Activated CD4-positive, alpha-beta T cell treated with anti-CD3 and anti-CD28 coated beads, Interleukin-2, amount 10 ng/mL, durations not matched to agents 7 days and 5 days (primary cell): Measurements from ENCODE around the gene CYTL1. TPM values are rescaled to one million over a fixed set of nuclear protein-coding genes. Genes with fewer than 3 reads are reported as not detected.

Experiments
- CTCF ChIA-PET: fragments of 350-600 bp; sonication (Branson Sonifier 250); formaldehyde crosslinking; loops from one replicate; lab custom pipeline; 2021; ENCODE audit warnings: antibody characterized with exemption; lab: Charles Lee
- POLR2A ChIA-PET: fragments of 350-600 bp; sonication (Branson Sonifier 250); formaldehyde crosslinking; loops from one replicate; lab custom pipeline; 2021; ENCODE audit warnings: antibody characterized with exemption; lab: Charles Lee
- DNase-seq: peaks from one replicate; pipeline ENCODE4 v3.0.0-alpha.2; 2020
- H3K27ac Mint-ChIP-seq: one replicate; pipeline ENCODE4 v1.8.0; 2021; ENCODE audit warnings: mild to moderate bottlenecking, moderate library complexity, mixed read lengths
- H3K27me3 Mint-ChIP-seq: one replicate; pipeline ENCODE4 v1.8.0; 2021; ENCODE audit warnings: mixed read lengths
- H3K36me3 Mint-ChIP-seq: one replicate; pipeline ENCODE4 v1.8.0; 2021; ENCODE audit warnings: low read depth, mixed read lengths
- H3K4me1 Mint-ChIP-seq: one replicate; pipeline ENCODE4 v1.8.0; 2021; ENCODE audit warnings: mixed read lengths
- H3K4me3 Mint-ChIP-seq: one replicate; pipeline ENCODE4 v1.8.0; 2021; ENCODE audit warnings: mild to moderate bottlenecking, moderate library complexity, mixed read lengths
- H3K9me3 Mint-ChIP-seq: one replicate; pipeline ENCODE4 v1.8.0; 2021; ENCODE audit warnings: mixed read lengths
- total RNA-seq, 2 experiments: library from RNA; stranded (reverse); gene quantifications; one replicate each; pipeline ENCODE4 v1.2.3, GENCODE V29; 2021

Gene CYTL1
- total RNA-seq, 2 experiments from 2014 or later = not detected

DNA sequence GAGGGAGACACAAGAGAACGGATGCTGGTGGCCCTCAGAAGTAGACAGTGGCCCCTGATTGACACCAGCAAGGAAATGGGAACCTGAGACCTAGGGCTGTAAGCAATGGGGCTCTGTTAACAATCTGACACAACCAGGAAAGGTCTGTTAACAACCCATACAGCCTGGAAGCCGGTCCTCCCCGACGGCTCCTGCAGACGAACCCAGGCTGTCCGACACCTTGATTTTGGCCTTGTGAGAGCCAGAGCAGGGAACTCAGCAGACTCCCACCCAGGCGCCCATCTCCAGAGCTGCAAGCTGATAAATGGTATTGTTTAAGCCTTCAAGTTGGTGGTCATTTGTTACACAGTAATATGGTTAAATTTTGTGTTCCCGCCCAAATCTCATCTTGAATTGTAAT, 10.2 kb upstream of the CYTL1 start:
- CTCF ChIA-PET = no interaction called here
- Mint-ChIP-seq H3K27me3 (no peaks in the 10 kb centered on the region), H3K4me3 (no peak overlapping the region), H3K27ac (no peak overlapping the region), H3K9me3 (no peaks in the 10 kb centered on the region), H3K4me1 (peaks cover 13% of the 10 kb centered on the region), H3K36me3 (no peaks in the 10 kb centered on the region)
- POLR2A ChIA-PET = no interaction called here
- no peak for DNase-seq

- ChIA-PET CTCF (interaction anchor here (1.8 to 2.2 kb wide), 2 partner anchors 8 to 15 kb away, joined by 4 read pairs; no protein-coding TSS in a partner anchor), POLR2A (no interaction called here)
- no peak for DNase-seq
- H3K9me3 Mint-ChIP-seq = no peaks in the 10 kb centered on the region
- H3K27ac Mint-ChIP-seq = no peak overlapping the region
- H3K27me3 Mint-ChIP-seq = no peaks in the 10 kb centered on the region
- peaks cover 4% of the 10 kb centered on the region for H3K4me1 Mint-ChIP-seq
- no peaks in the 10 kb centered on the region for H3K36me3 Mint-ChIP-seq
- H3K4me3 Mint-ChIP-seq = no peak overlapping the region
Measured at GRCh38 chr4:5028480-5028879, 9.2 kb upstream of the CYTL1 start.

- DNase-seq = no peak
- Mint-ChIP-seq H3K27ac (no peak overlapping the region), H3K4me3 (no peak overlapping the region), H3K36me3 (no peaks in the 10 kb centered on the region), H3K27me3 (no peaks in the 10 kb centered on the region), H3K4me1 (no peaks in the 10 kb centered on the region), H3K9me3 (no peaks in the 10 kb centered on the region)
- ChIA-PET CTCF (interaction anchor here (0.6 to 2.2 kb wide), 3 partner anchors 9 to 419 kb away, joined by 3 to 4 read pairs (median 4); no protein-coding TSS in a partner anchor), POLR2A (no interaction called here)
Measured at GRCh38 chr4:5027346-5027745, 8.1 kb upstream of the CYTL1 start.

GRCh38 chr4:5026371-5026770, 7.1 kb upstream of the CYTL1 start:
- CTCF ChIA-PET = interaction anchor here (0.6 to 2.2 kb wide), 3 partner anchors 10 to 420 kb away, joined by 3 to 4 read pairs (median 4); no protein-coding TSS in a partner anchor
- POLR2A ChIA-PET = no interaction called here
- no peaks in the 10 kb centered on the region for H3K4me1 Mint-ChIP-seq
- H3K4me3 Mint-ChIP-seq = no peak overlapping the region
- H3K36me3 Mint-ChIP-seq = no peaks in the 10 kb centered on the region
- H3K27me3 Mint-ChIP-seq = no peaks in the 10 kb centered on the region
- DNase-seq = no peak
- H3K9me3 Mint-ChIP-seq = no peaks in the 10 kb centered on the region
- H3K27ac Mint-ChIP-seq = no peak overlapping the region

DNA sequence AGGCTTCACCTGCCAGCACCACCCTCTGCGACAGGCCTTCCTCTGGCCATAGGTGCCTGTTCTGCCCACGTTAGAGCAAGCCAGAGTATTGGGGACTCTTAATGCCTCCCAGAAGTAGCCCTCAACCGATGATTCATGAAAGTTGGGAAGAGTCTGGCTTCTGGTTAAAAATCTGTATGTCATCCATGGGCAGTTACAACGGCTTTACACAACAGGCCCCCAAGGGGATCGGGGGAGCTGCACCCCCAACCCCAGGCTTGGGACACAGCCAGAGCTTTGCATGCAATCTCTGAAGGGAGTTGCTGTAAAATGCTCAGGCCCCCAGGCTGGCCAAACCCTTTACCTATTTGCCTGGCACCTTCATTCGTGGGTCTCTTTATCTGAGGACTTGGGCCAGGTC, 5.4 kb upstream of the CYTL1 start:
- POLR2A ChIA-PET = no interaction called here
- Mint-ChIP-seq H3K9me3 (no peaks in the 10 kb centered on the region), H3K36me3 (no peaks in the 10 kb centered on the region), H3K4me3 (no peak overlapping the region), H3K27me3 (peaks cover 4% of the 10 kb centered on the region), H3K4me1 (no peaks in the 10 kb centered on the region), H3K27ac (no peak overlapping the region)
- CTCF ChIA-PET = no interaction called here
- DNase-seq = no peak

DNA sequence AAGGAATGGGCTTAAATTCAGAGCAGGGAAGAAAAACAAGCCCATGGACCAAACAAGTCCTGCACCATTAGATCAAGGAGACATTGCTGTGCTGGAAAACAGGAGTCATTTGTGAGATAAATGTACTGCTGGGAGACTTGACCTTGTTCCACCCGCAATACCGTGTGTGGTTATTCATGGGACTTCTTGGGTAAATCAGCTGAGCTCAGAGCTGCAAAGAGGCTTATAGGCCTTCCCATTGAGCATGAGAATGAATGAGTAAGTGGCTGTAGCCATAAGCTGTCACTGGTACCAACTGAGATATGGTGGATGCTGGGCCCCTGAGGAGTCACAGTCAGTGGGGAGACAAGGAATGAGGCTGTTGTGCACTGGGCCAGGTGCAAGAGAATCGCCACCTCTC, 2.3 kb upstream of the CYTL1 start:
- DNase-seq = no peak
- ChIA-PET CTCF (no interaction called here), POLR2A (no interaction called here)
- H3K27me3 Mint-ChIP-seq = peaks cover 10% of the 10 kb centered on the region
- no peaks in the 10 kb centered on the region for H3K36me3 Mint-ChIP-seq
- no peak overlapping the region for H3K27ac Mint-ChIP-seq
- no peaks in the 10 kb centered on the region for H3K4me1 Mint-ChIP-seq
- H3K4me3 Mint-ChIP-seq = no peak overlapping the region
- no peaks in the 10 kb centered on the region for H3K9me3 Mint-ChIP-seq

DNA sequence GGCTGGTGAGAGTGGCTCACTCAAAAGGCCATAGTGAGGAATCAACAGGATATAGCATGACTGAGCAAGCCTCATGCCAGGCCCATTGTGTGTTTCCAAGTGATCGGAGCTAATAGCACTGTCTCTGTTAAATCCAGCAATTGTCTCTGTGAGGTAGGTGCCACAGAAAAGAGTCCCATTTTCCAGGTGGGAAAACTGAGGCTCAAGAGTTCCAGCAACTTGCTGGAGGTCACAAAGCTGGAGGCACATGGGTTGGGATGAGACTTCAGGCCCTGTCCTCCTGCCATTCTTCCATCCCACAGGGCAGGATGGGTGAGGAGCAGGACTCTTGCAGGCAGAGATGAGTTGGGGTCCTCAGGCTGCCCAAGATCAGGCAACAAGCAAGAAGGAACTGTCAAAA, 1.1 kb upstream of the CYTL1 start:
- DNase-seq = no peak
- H3K27ac Mint-ChIP-seq = no peak overlapping the region
- no peaks in the 10 kb centered on the region for H3K4me1 Mint-ChIP-seq
- H3K36me3 Mint-ChIP-seq = no peaks in the 10 kb centered on the region
- H3K4me3 Mint-ChIP-seq = no peak overlapping the region
- ChIA-PET CTCF (no interaction called here), POLR2A (no interaction called here)
- H3K9me3 Mint-ChIP-seq = no peaks in the 10 kb centered on the region
- H3K27me3 Mint-ChIP-seq = peaks cover 16% of the 10 kb centered on the region

DNA sequence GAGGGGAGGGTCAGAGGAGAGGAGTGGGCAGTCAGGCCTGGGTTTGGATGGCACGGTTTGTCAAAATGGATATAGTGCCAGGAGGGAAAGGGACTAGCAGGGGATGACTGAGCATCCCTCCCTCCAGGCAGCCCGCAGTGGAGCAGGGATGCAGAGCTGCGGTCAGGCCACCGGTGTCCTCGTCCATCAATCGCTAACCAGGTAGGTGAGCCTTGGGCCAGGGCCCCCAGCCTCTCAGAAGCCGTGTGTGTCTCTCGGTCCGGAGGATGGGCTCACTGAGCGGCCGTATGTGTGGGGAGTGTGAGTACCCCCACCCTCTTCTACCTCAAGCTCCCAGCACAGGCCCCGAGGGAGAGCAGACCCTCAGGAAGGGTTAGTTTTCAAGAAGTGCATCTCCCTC, 538 bp upstream of the CYTL1 start:
- no peak for DNase-seq
- Mint-ChIP-seq H3K36me3 (no peaks in the 10 kb centered on the region), H3K27ac (no peak overlapping the region), H3K9me3 (no peaks in the 10 kb centered on the region), H3K4me1 (no peaks in the 10 kb centered on the region), H3K4me3 (no peak overlapping the region), H3K27me3 (peaks cover 16% of the 10 kb centered on the region)
- ChIA-PET POLR2A (no interaction called here), CTCF (no interaction called here)

DNA sequence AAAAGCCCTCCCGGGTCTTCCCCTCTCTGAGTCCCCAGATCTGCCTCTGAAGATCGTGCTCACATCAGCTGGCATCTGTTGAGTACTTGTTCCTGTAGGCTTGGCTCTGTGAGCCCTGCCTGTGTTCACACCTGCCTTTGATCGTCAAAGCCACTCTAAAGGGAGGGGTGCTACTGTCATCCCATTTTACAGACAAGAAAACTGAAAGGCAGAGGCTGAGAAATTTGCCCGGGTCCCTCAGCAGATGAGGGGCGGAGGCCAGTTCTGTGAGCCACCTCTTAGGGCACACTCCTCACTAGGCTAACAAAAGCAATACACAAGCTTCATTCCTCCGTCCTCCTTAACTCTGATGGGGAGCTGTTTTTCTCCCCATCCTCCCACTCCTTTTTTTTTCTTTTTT, 655 bp downstream of the CYTL1 start:
- CTCF ChIA-PET = interaction anchor here (1.4 kb wide), 1 partner anchor 16 kb away, joined by 3 read pairs; no protein-coding TSS in a partner anchor

GRCh38 chr4:5018096-5018495, 1.2 kb downstream of the CYTL1 start:
- no peak overlapping the region for H3K27ac Mint-ChIP-seq
- H3K36me3 Mint-ChIP-seq = no peaks in the 10 kb centered on the region
- no peaks in the 10 kb centered on the region for H3K9me3 Mint-ChIP-seq
- ChIA-PET CTCF (interaction anchor here (1.4 kb wide), 1 partner anchor 17 kb away, joined by 3 read pairs; no protein-coding TSS in a partner anchor), POLR2A (no interaction called here)
- peaks cover 16% of the 10 kb centered on the region for H3K27me3 Mint-ChIP-seq
- H3K4me1 Mint-ChIP-seq = no peaks in the 10 kb centered on the region
- H3K4me3 Mint-ChIP-seq = no peak overlapping the region
- DNase-seq = no peak

More for the DNA sequence above, 655 bp downstream of the CYTL1 start:
- H3K27ac Mint-ChIP-seq = no peak overlapping the region
- no peak for DNase-seq
- POLR2A ChIA-PET = no interaction called here
- H3K4me1 Mint-ChIP-seq = no peaks in the 10 kb centered on the region
- peaks cover 16% of the 10 kb centered on the region for H3K27me3 Mint-ChIP-seq
- no peaks in the 10 kb centered on the region for H3K9me3 Mint-ChIP-seq
- no peak overlapping the region for H3K4me3 Mint-ChIP-seq
- H3K36me3 Mint-ChIP-seq = no peaks in the 10 kb centered on the region

- no peak for DNase-seq
- Mint-ChIP-seq H3K36me3 (no peaks in the 10 kb centered on the region), H3K9me3 (no peaks in the 10 kb centered on the region), H3K27me3 (peaks cover 14% of the 10 kb centered on the region), H3K4me3 (no peak overlapping the region), H3K4me1 (no peaks in the 10 kb centered on the region), H3K27ac (no peak overlapping the region)
- ChIA-PET POLR2A (no interaction called here), CTCF (no interaction called here)
Measured at GRCh38 chr4:5014007-5014682, 5.1 kb downstream of the CYTL1 start.

GRCh38 chr4:5012958-5013357, 6.3 kb downstream of the CYTL1 start:
- H3K4me1 Mint-ChIP-seq = no peaks in the 10 kb centered on the region
- peaks cover 12% of the 10 kb centered on the region for H3K27me3 Mint-ChIP-seq
- ChIA-PET POLR2A (no interaction called here), CTCF (no interaction called here)
- H3K4me3 Mint-ChIP-seq = no peak overlapping the region
- H3K9me3 Mint-ChIP-seq = no peaks in the 10 kb centered on the region
- H3K36me3 Mint-ChIP-seq = no peaks in the 10 kb centered on the region
- H3K27ac Mint-ChIP-seq = no peak overlapping the region
- no peak for DNase-seq

GRCh38 chr4:5012244-5012898, 6.9 kb downstream of the CYTL1 start:
- CTCF ChIA-PET = no interaction called here

More at GRCh38 chr4:5012244-5012898, 6.9 kb downstream of the CYTL1 start:
- POLR2A ChIA-PET = no interaction called here
- Mint-ChIP-seq H3K9me3 (no peaks in the 10 kb centered on the region), H3K36me3 (no peaks in the 10 kb centered on the region), H3K27me3 (peaks cover 12% of the 10 kb centered on the region), H3K4me3 (no peak overlapping the region), H3K4me1 (no peaks in the 10 kb centered on the region), H3K27ac (no peak overlapping the region)
- DNase-seq = no peak
